Left ventricle myocardium inferior (tissue), 1 donor: ENCODE data around the gene PAX6. TPM values are rescaled to one million over a fixed set of nuclear protein-coding genes. Genes with fewer than 3 reads are reported as not detected.

Experiments used
- DNase-seq: peaks from one replicate; pipeline ENCODE4 v3.0.0-alpha.2; 2020
- H3K27ac ChIP-seq: fragments of 200-600 bp; replicated peaks from 2 replicates; pipeline ENCODE4 v1.8.0; 2021
- H3K27me3 ChIP-seq: fragments of 200-600 bp; 2 replicates; pipeline ENCODE4 v1.8.0; 2021; ENCODE audit warnings: low read depth
- H3K36me3 ChIP-seq: fragments of 200-600 bp; 2 replicates; pipeline ENCODE4 v1.8.0; 2021
- H3K4me1 ChIP-seq: fragments of 200-600 bp; 2 replicates; pipeline ENCODE4 v1.8.0; 2021
- H3K4me3 ChIP-seq: fragments of 200-600 bp; 2 replicates; pipeline ENCODE4 v1.8.0; 2021; ENCODE audit warnings: mild to moderate bottlenecking, moderate library complexity
- H3K9me3 ChIP-seq: fragments of 200-600 bp; replicated peaks from 2 replicates; pipeline ENCODE4 v1.8.0; 2021
- intact Hi-C: fragments of 100-400 bp; cut with micrococcal nuclease; formaldehyde crosslinking; loops from one replicate; pipeline ENCODE4 v1.11.0; 2022
- total RNA-seq: library from RNA; stranded (reverse); fragmentation: NEBNext Ultra II Directional; extraction: Animal tissue kit (Norgen Biotek cat#: 25700); gene quantifications from one replicate; pipeline ENCODE4 v1.2.1, GENCODE V29; 2021
- TF ChIP-seq, protein P1 (sequence below): fragments of 200-600 bp; IDR thresholded peaks from 2 replicates; pipeline ENCODE4 v1.8.0; 2021; ENCODE audit warnings: antibody characterized with exemption, mild to moderate bottlenecking, borderline replicate concordance
- donor health status: DM: no; HTN: yes; CAD: no; lungs with severe emphysema.

PAX6 gene
- total RNA-seq, 1 donor from 2014 or later: not detected

DNA sequence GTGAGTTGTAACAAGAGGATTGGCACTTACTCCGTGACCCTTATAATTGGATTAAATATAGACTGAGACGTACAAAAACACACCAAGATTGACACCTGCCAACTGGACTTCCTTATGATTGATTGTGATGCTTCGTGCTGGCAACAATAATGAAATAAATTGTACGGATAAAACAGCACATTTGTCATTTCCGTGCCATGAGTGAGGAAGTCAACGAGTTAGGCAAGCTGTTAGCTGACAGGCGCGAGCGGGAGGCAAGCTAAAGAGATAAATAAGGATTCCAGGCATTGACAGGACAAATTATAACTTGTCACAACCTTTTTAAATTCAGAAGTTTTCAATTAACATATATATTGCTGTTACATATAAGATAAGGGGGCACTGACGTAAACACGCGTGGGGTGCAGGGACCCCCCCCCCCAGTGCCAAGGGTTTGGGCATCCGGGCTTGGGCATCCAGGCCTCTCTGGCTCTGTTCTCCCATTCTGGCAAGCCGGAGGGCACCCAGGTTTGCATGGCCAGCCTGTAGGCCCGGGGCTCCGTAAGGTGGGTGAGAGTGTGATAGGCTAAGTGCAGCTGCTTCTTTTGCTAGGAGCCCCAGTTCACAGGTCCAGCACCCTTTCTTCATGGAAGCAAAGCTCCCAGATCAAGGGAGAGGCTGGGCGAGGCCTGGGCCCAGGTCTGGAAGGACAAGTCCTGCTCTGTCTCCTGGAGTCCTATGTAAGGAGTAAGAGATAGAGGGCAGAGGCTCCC, 11.2 kb upstream of the PAX6 start:
- H3K27me3 ChIP-seq: peaks cover 100% of the 10 kb centered on the region
- H3K4me1 ChIP-seq: peaks cover 42% of the 10 kb centered on the region

DNA sequence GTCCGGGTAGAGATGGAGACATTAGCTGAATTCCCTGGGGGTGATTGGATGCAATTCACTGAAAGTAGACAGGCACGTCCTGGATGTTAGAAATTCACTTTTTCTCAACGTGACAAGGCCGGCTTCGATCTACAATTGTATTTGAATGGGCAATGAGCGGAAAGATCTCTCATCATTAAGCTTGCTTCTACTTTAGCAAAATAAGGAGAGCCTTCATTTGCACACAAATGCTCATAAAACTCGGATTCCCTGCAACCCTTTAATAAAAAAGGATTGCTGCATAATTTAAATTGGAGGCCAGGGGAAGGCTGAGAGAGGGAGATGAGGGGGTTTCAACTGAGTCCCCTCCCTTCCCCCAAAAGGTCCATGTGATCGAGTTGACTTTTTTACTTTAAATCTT, 10.6 kb upstream of the PAX6 start:
- DNase-seq: no peak
- no peaks in the 10 kb centered on the region for H3K9me3 ChIP-seq
- no peak overlapping the region for H3K4me3 ChIP-seq
- H3K36me3 ChIP-seq: no peaks in the 10 kb centered on the region
- TF ChIP-seq, protein P1, sequence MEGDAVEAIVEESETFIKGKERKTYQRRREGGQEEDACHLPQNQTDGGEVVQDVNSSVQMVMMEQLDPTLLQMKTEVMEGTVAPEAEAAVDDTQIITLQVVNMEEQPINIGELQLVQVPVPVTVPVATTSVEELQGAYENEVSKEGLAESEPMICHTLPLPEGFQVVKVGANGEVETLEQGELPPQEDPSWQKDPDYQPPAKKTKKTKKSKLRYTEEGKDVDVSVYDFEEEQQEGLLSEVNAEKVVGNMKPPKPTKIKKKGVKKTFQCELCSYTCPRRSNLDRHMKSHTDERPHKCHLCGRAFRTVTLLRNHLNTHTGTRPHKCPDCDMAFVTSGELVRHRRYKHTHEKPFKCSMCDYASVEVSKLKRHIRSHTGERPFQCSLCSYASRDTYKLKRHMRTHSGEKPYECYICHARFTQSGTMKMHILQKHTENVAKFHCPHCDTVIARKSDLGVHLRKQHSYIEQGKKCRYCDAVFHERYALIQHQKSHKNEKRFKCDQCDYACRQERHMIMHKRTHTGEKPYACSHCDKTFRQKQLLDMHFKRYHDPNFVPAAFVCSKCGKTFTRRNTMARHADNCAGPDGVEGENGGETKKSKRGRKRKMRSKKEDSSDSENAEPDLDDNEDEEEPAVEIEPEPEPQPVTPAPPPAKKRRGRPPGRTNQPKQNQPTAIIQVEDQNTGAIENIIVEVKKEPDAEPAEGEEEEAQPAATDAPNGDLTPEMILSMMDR: no peak
- intact Hi-C loops: no loop called here
- peaks cover 100% of the 10 kb centered on the region for H3K27me3 ChIP-seq
- peaks cover 43% of the 10 kb centered on the region for H3K4me1 ChIP-seq
- H3K27ac ChIP-seq: no peak overlapping the region

More for the DNA sequence above, 11.2 kb upstream of the PAX6 start:
- no peaks in the 10 kb centered on the region for H3K36me3 ChIP-seq
- no peaks in the 10 kb centered on the region for H3K9me3 ChIP-seq
- intact Hi-C loops: no loop called here
- TF ChIP-seq, protein P1: no peak
- no peak overlapping the region for H3K27ac ChIP-seq
- no peak for DNase-seq
- no peak overlapping the region for H3K4me3 ChIP-seq

DNA sequence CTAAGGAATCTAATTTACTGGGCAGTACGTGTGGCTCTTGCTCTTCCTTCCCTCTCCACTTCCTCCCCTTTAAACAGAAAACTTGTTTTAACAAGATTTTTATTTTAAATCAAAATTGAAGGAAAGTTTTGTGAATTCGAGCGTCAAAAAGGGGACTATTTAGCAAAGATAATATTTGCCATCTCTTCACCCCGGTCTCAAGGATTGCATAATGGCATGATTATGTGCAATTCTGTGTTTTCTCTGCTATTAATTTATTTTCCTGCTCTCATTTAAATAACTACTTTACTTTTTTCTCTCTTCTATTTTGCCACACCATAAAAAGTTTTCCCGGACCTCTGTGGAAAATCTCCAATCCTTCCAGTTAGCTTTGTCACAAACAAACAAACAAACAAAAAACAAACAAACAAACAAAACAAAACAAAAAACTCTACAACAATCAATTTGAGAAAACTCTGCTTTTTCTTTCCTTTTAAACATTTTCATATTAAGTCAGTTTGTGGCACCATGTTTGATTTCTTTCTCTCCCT, 10.2 kb upstream of the PAX6 start:
- Histone ChIP-seq H3K9me3 (no peaks in the 10 kb centered on the region), H3K36me3 (no peaks in the 10 kb centered on the region), H3K27me3 (peaks cover 100% of the 10 kb centered on the region), H3K4me1 (peaks cover 43% of the 10 kb centered on the region), H3K27ac (no peak overlapping the region), H3K4me3 (no peak overlapping the region)
- TF ChIP-seq, protein P1: no peak
- intact Hi-C loops: no loop called here
- DNase-seq: no peak

DNA sequence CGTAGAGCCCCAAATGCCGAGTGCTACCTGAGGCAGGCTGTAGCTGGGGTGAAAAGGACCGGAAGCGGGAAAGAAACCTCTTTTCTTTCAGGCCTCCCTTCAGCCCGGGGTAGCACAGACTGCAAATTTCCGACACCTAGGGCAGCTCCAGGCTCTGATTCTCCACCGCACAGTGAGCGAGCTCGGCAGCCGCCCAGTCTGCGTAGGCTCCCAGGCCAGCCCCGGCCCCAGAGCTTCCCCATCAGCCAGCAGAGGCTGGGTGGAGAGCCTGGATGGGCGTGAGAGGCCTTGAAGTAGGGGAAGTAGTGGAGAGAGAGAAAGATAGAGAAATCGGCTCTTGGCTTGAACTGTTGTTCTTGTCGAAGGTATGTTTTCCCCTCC, 9.3 kb upstream of the PAX6 start:
- Histone ChIP-seq H3K9me3 (no peaks in the 10 kb centered on the region), H3K4me3 (no peak overlapping the region), H3K4me1 (peaks cover 43% of the 10 kb centered on the region), H3K27ac (no peak overlapping the region), H3K36me3 (no peaks in the 10 kb centered on the region), H3K27me3 (peaks cover 100% of the 10 kb centered on the region)
- no peak for DNase-seq
- intact Hi-C loops: no loop called here
- TF ChIP-seq, protein P1: no peak

DNA sequence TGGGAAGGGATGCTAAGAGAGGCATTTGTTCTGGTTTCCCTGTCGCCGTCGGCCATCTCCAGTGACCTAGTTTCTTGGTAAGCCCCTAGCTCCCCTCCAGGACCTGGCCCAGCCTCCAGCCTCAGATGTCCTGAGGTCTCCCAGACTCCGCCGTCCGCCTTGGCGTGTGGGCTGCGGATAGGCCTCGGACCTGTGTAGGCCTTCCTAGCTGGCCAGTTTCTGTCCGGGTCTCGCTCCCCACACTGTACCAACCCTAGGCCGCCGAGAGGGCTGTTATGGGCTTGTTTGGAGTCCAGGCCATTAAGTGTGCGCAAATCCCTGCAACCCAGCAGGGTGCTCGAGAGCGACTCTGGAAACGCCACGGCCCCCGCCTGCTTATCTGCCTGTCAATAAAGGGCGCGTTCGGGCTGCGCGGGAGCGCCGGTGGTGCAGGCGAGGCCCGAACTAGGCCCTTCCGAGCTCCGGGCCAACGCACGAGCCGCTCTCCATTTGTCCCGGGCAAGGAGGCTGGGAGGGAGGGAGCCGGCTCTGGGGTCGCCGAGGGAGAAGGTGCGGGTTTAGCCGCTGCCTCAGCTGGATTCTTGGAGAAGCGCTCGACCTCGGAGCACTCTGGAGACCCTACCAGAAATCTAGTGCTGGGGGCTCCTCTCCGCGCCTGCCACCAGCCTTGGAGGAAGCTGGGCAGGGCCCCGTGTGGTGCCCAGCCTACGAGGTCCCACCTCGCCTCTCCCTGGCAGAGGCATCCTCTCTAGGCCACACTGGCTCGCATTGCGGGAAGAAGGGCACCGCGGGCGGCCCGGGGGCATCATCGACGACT, 8.7 kb upstream of the PAX6 start:
- no peak overlapping the region for H3K4me3 ChIP-seq
- H3K4me1 ChIP-seq: peaks cover 44% of the 10 kb centered on the region
- peaks cover 100% of the 10 kb centered on the region for H3K27me3 ChIP-seq
- no peaks in the 10 kb centered on the region for H3K9me3 ChIP-seq
- TF ChIP-seq, protein P1: no peak
- no peak overlapping the region for H3K27ac ChIP-seq
- H3K36me3 ChIP-seq: no peaks in the 10 kb centered on the region
- intact Hi-C loops: no loop called here
- no peak for DNase-seq
